GM12874 (cell line): ENCODE results near the gene SMARCB1.

Source experiments
- CTCF ChIP-seq: IDR thresholded peaks from 2 replicates; pipeline ENCODE4 v1.5.1; 2011; ENCODE audit warnings: low read depth, mild to moderate bottlenecking, control low read depth, low read length, moderate library complexity; ENCODE audit not compliant: insufficient read depth

SMARCB1 gene

GRCh38 chr22:23778577-23778900 lies 8.2 kb upstream of the SMARCB1 start:
- no peak for TF ChIP-seq CTCF

GRCh38 chr22:23779083-23779482 lies 7.7 kb upstream of the SMARCB1 start:
- TF ChIP-seq CTCF = no peak

- TF ChIP-seq CTCF = no peak
Observed at GRCh38 chr22:23779731-23780130, 7.0 kb upstream of the SMARCB1 start.

GRCh38 chr22:23780146-23780748 lies 6.5 kb upstream of the SMARCB1 start:
- no peak for TF ChIP-seq CTCF

- no peak for TF ChIP-seq CTCF
Observed at GRCh38 chr22:23781065-23781464, 5.7 kb upstream of the SMARCB1 start.

- TF ChIP-seq CTCF = no peak
Observed at GRCh38 chr22:23781511-23782183, 5.1 kb upstream of the SMARCB1 start.

- TF ChIP-seq CTCF = no peak
Observed at GRCh38 chr22:23782252-23782651, 4.5 kb upstream of the SMARCB1 start.
